NCI-H345 treated with DMSO at 0.1 percent for 48 hours (cell line): ENCODE measurements around the gene MIOX.

Experiments used
- DNase-seq: peaks from one replicate; lab custom pipeline; 2025; ENCODE audit not compliant: unreplicated experiment; lab: John Stamatoyannopoulos, UW

Gene MIOX

GRCh38 chr22:50471962-50472361, 14.7 kb upstream of the MIOX start:
- no peak for DNase-seq

DNA sequence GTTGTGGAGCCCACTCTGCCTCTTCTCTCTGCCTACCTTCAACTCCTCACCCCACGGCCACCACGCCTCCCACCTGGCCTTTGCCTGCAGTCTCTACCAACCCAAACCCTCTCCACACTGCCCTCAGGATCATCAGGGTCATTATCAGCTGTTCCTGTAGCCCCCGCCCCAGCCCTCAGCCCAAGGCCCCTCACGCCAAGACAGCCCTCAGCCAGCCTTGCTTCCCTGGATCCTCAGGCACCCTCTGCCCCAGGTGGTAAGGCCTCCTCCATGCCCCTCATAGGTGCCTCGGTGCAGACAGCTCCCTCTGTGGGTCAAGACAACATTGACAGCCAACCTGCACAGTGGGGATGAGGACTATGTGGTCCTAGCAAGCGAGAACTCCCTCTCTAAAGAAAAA, 13.6 kb upstream of the MIOX start:
- no peak for DNase-seq

GRCh38 chr22:50473855-50474671, 12.6 kb upstream of the MIOX start:
- no peak for DNase-seq

- DNase-seq, result peak; percentile 47
These were observed 11.7 kb upstream of the MIOX start, which contains the start of gene SBF1 for GRCh38 chr22:50474710-50475651. Gene SBF1 (minus strand): TSS chr22:50475035. CDS start chr22:50474840, 195 bp downstream.

- no peak for DNase-seq
These were observed 11.0 kb upstream of the MIOX start for GRCh38 chr22:50475652-50476002.

GRCh38 chr22:50476868-50477267, 9.8 kb upstream of the MIOX start:
- no peak for DNase-seq

GRCh38 chr22:50477923-50478322, 8.7 kb upstream of the MIOX start:
- DNase-seq, result no peak

GRCh38 chr22:50479721-50480120, 6.9 kb upstream of the MIOX start:
- no peak for DNase-seq

- DNase-seq, result no peak
These were observed 5.6 kb upstream of the MIOX start for GRCh38 chr22:50481045-50481439.

GRCh38 chr22:50481440-50482106, 5.1 kb upstream of the MIOX start, which contains the start of gene ADM2:
Gene ADM2 (plus strand): TSS chr22:50481543. CDS start chr22:50481848, 305 bp downstream.
- no peak for DNase-seq

DNA sequence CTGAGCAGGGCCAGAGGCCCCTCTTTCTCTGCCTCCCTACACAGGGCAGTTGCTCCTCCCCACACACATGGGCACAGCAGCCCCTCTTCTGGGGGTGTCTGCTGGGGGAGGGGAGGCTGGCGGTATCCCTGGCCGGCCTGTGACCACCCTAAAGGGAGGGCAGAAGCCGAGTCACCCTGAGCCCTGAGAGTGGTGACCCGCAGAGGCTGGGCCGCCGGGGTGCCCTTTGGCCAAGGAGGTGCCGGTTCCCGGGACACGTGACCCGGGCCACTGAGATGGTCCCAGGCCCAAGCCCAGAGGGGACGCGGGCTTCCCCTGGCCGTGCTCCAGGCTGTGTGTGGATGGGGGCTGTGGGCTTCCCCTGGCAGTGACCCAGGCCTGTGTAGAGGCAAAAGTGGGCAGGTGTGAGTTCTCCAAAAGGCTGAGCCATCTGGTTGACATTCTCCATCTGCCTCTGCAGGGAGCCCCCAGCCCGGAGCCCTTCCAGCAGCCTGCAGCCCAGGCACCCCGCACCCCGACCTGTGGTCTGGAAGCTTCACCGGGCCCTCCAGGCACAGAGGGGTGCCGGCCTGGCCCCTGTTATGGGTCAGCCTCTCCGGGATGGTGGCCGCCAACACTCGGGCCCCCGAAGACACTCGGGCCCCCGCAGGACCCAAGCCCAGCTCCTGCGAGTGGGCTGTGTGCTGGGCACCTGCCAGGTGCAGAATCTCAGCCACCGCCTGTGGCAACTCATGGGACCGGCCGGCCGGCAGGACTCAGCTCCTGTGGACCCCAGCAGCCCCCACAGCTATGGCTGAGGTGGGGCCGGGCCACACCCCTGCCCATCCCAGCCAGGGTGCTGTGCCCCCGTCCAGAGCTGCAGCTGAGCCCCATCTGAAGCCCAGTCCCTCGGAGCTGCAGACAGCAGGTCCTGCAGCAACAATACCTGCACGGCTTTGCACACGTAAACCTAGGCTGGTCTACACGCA, 4.3 kb upstream of the MIOX start:
- no peak for DNase-seq

DNA sequence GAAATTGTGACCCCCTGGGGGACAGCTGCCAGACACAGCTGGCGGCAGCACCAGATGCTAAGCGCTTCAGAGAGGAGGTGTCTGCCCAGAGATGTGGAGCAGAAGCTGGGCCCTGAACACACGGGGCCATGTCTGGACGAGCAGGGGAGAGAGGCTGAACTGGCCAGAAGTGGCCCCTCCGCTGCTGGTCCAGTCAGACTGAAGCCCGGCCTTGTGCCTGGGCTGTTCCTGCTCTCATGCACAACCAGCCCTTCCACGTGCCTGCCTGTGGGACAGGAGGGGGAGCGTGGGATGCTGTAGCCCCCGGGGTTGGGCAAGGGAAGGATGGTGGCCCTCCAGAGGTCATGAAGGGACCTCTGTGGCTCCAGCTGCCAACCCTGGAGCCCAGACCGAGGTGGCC, 3.6 kb upstream of the MIOX start:
- DNase-seq, result no peak

DNA sequence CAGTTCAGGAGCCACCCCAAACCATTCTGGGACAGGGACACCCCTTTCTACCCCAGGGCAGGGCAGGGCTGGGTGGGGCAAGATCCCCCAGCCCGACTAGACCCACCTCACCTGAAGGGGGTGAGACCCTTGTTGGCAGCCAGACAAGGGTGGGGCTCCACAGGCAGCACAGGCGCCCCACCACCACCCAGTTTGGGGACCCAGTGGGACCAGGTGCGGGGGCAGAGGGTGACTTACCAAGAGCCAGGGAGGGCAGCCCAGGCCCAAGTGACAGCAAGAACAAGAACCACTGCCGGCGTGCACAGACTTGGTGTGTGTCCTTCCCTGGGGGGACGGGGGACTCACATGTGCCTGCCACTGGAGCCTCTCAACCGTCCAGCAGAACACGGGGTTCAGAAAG, 3.1 kb upstream of the MIOX start:
- DNase-seq, result no peak

GRCh38 chr22:50483977-50484853, 2.4 kb upstream of the MIOX start:
- DNase-seq, result no peak

DNA sequence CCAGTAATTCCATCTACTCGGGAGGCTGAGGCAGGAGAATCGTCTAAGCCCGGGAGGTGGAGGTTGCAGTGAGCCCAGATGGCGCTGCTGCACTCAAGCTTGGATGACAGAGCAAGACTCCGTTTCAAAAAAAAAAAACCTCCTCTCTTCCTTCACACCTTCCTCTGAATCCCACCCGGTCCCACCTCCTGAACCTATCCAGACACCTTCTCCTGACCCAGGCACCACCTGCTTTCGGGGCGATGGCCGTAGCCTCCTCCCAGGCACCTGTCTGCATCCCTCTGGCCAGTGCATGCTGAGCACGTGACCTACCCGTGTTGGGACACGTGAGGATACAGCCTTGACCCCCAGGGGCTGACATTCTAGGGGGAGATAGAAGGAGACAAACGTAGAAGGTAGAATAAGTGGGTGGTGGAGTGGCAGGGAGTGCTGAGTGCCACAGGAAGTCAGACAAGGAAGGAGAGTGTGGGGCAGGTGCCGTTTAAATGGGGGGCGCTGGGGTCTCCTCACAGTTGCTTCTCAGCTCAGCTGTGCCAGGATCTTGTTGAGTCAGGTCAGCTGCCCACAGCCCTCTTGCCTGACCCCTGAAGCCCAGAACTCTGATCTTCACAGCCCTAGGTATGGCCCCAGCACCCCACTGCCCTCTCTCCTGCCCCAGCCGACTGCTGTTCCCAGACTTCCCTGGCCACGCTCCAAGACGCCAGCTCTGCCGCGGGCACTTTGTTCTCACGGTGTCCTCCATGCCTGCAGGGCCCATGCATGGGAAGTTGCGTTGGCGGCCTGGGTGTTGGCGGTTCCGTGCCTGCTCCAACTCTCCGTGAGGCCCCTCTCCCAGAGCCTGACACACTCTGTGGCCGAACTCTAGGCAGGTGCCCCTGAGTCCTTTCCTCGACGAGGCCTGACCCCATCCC, 1.2 kb upstream of the MIOX start:
- no peak for DNase-seq

DNA sequence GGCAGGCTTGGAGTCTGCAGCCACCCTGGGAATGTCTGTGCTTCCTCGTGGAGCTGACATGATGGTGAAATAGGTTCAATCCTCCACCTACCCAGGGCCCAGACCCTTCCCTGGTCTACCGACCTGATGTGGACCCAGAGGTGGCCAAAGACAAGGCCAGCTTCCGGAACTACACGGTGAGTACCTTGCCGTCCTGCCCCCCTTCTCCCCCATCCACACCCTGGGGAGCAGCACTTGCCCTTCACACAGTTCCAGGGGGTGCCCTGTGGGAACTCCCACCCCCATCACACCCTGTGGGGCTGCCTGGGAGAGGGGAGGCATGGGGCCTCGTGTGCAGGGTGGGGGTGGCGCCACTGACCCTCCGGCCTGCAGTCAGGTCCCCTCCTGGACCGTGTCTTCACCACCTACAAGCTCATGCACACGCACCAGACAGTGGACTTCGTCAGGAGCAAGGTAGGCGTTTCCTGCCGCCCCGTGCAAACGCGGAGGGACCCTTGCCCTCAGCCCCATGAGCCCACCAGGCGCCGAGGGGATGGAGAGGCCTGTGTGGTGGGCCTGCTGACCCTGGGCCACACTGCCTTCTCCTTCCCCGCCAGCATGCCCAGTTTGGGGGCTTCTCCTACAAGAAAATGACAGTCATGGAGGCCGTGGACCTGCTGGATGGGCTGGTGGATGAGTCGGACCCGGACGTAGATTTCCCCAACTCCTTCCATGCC, 789 bp downstream of the MIOX start:
- DNase-seq, result no peak

- no peak for DNase-seq
These were observed 1.5 kb downstream of the MIOX start for GRCh38 chr22:50488006-50488677.
